GM21381 (cell line): ENCODE data around the gene NISCH.
A peak's percentile ranks its signal among the peaks of the same experiment; 100 is the strongest.

ENCODE experiments used
- ATAC-seq: cut with Tn5 transposase; IDR thresholded peaks from one replicate; pipeline ENCODE4 v1.9.1; 2021; ENCODE audit warnings: mild to moderate bottlenecking, moderate library complexity; ENCODE audit not compliant: unreplicated experiment

NISCH gene

GRCh38 chr3:52455283-52456168 lies at the start of gene NISCH:
Gene NISCH (plus strand): TSS chr3:52455604. CDS start chr3:52455642, 38 bp downstream.
- ATAC-seq, result peak; percentile 72

GRCh38 chr3:52406231-52406661 lies 49.2 kb upstream of the NISCH start:
- ATAC-seq, result no peak

- no peak for ATAC-seq
These were observed 48.5 kb upstream of the NISCH start for GRCh38 chr3:52406791-52407510.

- no peak for ATAC-seq
These were observed 47.6 kb upstream of the NISCH start for GRCh38 chr3:52407779-52408178.

GRCh38 chr3:52408466-52408865 lies 46.9 kb upstream of the NISCH start:
- no peak for ATAC-seq

- ATAC-seq, result no peak
These were observed 39.6 kb upstream of the NISCH start for GRCh38 chr3:52415800-52416199.

GRCh38 chr3:52420388-52420787 lies 35.0 kb upstream of the NISCH start:
- no peak for ATAC-seq

GRCh38 chr3:52422669-52423068 lies 32.7 kb upstream of the NISCH start:
- no peak for ATAC-seq

GRCh38 chr3:52423173-52423572 lies 32.2 kb upstream of the NISCH start:
- no peak for ATAC-seq

- ATAC-seq, result no peak
These were observed 27.0 kb upstream of the NISCH start for GRCh38 chr3:52428151-52429005.

GRCh38 chr3:52429031-52429430 lies 26.4 kb upstream of the NISCH start:
- ATAC-seq, result no peak

GRCh38 chr3:52429779-52430415 lies 25.5 kb upstream of the NISCH start:
- ATAC-seq, result no peak

GRCh38 chr3:52430416-52430810 lies 25.0 kb upstream of the NISCH start:
- ATAC-seq, result no peak

- ATAC-seq, result no peak
These were observed 23.8 kb upstream of the NISCH start for GRCh38 chr3:52431459-52432223.

- no peak for ATAC-seq
These were observed 23.2 kb upstream of the NISCH start for GRCh38 chr3:52432225-52432624.

GRCh38 chr3:52432691-52433141 lies 22.7 kb upstream of the NISCH start:
- ATAC-seq, result no peak

GRCh38 chr3:52433328-52433995 lies 21.9 kb upstream of the NISCH start:
- ATAC-seq, result no peak

GRCh38 chr3:52433996-52434479 lies 21.4 kb upstream of the NISCH start:
- no peak for ATAC-seq

- no peak for ATAC-seq
These were observed 20.8 kb upstream of the NISCH start for GRCh38 chr3:52434491-52435115.
